ENCODE data around the gene POU2AF2.

Gene POU2AF2

DNA sequence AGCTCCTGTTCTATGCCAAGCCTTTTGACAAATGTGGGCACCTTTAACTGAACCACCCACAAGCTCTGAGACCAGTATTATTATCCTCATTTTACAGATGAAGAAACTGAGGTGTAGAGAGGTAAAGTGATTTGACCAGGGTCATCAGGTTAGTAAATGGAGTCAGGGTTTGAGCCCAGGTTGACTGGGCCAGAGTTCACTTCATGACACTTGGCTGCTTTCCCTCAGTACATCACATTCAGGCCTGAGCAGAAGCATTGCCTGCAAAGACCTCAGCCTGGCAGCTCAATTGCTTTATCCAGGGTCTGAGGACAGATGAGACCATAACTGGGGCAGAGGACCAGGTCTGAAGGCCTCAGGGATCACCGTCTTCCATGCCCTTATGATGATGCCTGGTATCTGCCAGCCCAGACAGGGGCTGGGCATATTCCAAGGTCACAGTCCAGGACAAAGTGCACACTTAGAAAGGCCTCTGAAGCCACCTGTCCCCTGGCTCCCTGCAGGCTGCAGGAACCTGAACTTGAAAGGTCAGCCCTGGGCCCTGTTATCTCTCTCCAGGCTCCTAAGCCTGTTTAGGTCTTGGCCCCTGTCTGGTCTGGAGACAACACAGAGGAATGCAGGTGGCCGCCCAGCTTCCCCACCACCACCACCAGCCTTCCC lies 84.8 kb downstream of the POU2AF2 start:
- DNase-seq (ENCODE audit: low spot score), result no peak

DNA sequence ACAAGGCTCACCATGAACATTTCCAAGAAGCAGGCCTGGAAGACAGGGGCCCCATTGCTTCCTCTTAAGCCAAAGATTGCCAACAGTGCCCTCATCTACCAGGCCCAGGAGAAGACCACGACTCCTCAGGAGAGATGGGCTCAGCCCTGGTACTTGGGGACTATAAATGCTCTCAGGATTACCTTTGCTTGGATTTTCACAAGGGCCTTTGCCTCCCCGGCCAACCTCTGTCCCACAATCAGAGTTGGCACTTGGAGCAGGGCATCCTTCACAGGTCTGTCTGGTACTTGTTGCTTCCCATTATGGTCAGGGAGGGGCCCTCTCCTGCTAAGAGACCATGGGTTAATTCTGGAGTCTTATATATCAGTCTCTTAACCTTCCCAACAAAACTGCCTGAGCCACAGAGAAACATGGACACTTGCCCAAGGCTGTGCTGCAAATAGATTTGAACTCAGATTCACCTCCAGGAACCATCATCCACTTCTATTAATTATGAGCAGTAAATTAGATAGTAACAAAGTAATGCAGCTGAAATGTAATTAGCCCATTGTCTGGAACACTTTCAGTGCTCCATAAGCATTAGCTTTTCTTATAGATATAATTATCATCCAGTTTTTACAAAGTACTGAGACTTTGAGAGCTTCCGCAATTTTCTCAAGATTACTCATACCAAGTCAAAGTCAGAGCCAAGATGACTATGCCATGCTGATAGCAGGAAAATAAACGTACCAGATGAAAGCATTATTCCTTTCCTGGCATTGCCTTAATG lies 86.4 kb downstream of the POU2AF2 start:
- peak; percentile 50 for DNase-seq (ENCODE audit: low spot score)

- DNase-seq (ENCODE audit: low spot score), result no peak
These were observed 89.3 kb downstream of the POU2AF2 start for GRCh38 chr11:111334532-111335502.

DNA sequence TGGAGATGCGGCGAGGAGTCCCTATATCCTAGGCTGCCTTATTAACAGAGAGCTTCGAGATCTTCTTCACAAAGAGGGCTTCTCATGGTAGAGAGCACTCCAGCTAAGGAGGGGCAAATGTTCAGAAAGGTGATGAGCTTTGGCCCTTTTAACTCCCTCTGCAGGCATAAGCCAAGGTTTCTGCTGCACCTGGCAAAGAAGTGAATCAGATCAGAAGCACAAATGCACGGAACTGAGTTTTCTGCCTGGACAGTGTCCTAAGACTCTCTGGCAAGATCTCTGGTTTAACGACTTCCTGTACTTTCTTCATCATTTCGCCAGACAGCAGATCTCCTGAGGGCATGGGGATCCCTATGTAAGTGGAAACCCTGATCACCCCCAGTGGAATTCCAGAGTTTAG lies 90.0 kb downstream of the POU2AF2 start:
- DNase-seq (ENCODE audit: low spot score), result no peak

Measured in GM03348 (cell line).